NOMO-1 treated with dmso at 0.1 percent for 144 hours (cell line): ENCODE measurements around the gene QKI.

Experiments
- DNase-seq: peaks from one replicate; lab custom pipeline; 2025; ENCODE audit not compliant: unreplicated experiment; lab: John Stamatoyannopoulos, UW

QKI gene

GRCh38 chr6:163527291-163527690 lies 112.8 kb downstream of the QKI start:
- DNase-seq = no peak

DNA sequence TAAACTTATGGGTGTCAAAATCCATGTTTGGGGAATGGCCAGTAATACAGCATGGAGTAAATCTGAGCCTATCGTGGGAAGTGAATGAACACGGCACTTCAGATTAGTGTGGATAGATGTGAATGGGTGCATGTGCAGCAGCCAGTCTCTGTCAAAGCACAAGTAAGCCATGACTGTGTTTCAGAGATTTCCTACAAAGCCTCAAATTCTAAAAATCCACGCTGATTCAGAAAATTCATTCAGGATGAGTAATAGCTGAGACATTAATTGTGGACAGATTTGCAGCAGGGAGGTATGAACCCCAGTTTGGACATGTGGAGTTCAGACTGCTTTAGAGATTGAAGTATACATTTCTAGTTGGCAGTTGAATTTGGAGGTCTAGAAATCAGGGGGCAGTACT lies 115.1 kb downstream of the QKI start:
- DNase-seq = no peak

GRCh38 chr6:163530406-163530805 lies 115.9 kb downstream of the QKI start:
- DNase-seq = no peak

- DNase-seq = no peak
These were observed 116.6 kb downstream of the QKI start for GRCh38 chr6:163531122-163531521.

DNA sequence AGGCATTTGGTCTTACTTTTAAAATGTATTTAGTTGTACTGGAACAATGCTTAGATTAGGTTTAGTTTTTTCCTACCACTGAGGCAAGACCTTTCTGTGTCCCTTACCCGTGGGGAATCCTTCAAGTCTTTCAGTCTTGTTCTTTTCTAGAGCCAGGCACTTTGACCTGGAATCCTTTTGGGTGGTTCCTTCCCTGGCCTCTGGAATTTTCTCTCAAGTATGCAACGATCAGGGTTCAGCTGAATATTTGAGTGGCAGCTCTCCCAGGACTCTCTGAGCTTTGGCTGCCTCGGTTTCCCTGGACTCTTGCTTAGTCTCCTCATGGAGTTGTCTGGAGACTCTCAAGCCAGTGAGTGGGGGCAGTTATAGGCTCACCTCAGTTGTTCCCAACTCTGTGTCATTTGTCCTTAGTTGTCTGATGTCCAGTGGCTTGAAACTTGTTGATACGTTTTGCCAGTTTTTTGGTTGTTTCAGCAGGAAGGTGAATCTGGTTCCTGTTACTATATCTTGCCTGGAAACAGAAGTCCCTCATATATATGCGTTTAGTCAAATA lies 118.1 kb downstream of the QKI start:
- no peak for DNase-seq

DNA sequence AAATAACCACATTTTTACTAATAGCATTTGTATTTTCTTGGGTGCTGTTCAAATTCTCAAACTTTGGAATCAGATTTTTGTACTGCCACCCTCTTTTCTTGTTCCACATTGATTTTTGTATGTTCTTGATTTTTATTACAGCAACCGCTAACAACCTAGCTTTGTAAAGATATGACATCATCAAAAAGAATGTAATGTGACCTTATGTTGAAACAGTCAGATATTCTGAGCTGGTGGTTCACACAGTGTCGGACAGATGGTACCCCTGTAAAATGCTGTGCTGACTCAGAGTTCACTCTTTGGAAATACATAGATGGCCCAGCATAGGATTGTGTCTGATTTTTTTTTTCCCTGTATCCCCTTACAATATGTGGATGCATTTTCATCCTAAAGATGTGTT lies 118.9 kb downstream of the QKI start:
- no peak for DNase-seq

DNA sequence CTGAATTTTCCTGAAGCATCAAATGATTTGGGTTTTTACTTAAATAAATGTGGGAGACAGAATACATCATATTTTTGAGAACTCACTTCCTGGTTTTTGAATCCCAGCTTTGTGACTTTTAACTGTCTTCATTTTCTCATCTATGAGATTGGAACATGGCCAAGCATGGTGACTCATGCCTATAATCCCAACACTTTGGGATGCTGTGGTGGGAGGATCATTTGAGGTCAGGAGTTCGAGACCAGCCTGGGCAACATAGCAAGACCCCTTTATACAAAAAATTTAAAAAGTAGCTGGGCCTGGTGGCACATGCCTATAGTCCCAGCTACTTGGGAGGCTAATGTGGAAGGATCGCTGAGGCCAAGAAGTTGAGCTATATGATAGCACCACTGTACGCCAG lies 122.3 kb downstream of the QKI start:
- no peak for DNase-seq

GRCh38 chr6:163538331-163538730 lies 123.8 kb downstream of the QKI start:
- no peak for DNase-seq

DNA sequence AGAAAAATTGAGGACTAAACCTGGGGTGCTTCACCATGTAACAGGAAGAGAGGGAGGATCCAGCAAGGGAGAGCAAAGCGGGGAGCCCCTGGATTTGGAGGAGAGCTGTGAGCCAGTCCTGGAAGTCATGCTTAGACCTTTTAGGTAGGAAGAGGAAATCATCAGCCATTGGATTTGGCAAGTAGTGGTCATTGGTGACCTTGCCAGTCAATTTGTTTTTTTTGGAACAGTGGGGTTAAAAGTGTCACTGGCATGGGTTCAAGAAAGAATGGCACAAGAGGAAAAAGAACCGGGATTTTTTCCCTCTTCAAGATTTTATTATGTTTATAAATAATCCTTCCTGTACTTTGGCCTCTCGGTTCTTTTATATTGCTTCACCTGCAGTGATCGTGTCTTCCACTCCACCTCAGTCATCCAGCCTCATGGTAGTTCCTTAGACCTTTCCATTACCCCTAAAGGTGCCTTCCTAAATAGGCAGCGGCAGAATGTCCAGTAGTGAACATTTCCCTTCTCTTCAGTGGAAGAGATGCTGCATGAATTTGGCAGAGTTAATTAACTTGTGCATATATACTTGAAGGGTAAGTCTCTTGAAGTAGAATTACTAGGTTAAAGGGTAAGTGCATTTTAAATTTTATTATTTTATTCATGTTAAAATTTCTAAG lies 124.7 kb downstream of the QKI start:
- no peak for DNase-seq

- DNase-seq = no peak
These were observed 128.8 kb downstream of the QKI start for GRCh38 chr6:163543321-163543720.

DNA sequence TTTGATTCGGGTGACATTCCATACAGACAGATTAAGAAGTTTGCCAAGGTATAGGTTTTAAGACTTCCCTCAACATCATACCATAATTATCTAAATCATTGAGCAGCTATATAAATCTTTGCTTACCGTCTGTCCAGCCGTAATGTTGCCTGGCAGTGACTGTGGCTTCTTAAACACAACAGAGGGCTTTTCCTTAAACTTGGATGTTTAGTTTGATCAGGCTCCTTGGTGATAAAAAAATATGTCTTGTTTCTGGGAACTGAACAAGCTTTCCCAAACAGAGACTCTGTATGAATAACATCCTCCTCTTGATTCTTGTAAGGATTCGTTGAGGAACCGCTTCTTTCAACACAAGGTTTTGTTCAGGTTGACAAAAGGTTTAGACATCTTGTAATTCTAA lies 130.9 kb downstream of the QKI start:
- no peak for DNase-seq

- DNase-seq = no peak
These were observed 132.8 kb downstream of the QKI start for GRCh38 chr6:163547287-163547686.

- no peak for DNase-seq
These were observed 134.1 kb downstream of the QKI start for GRCh38 chr6:163548624-163549023.

DNA sequence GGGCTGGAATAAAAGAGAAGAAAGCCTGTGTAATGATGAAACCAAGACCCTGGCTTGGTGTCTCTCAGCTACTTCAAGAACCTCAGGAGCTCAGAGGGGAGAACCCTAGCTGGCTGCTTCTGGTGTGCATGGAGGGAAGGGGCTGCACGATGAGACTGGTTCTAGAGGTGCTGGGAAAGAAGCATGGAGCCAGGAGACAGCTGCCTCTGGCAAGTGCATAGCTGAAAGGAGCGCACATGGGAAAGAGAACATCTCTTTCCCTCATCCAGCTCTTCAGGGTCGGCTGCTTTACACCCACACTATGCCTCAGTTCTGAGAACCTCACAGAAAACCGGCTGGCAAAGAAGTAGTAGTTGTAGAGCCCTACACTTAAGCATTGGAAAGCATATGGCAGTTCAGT lies 139.5 kb downstream of the QKI start:
- no peak for DNase-seq

GRCh38 chr6:163554663-163555062 lies 140.1 kb downstream of the QKI start:
- DNase-seq = no peak

DNA sequence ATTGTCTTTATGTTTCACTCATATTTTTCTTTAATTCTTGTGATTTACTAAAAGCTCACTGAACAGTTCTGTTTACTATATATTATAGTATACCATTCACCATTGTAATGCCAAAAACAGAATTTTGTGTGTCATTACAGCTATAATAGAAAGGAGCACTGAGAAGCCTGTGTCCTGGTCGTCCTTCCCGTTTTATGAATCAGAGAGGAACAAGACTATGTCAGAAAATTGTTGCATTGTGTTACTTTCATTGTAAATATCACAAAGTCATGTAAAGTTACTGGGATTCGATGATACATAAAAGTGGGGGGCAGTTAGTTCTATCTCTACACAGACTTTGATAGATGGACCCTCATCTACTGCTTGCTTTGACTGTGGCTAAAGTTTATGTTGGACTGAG lies 145.1 kb downstream of the QKI start:
- DNase-seq = no peak

DNA sequence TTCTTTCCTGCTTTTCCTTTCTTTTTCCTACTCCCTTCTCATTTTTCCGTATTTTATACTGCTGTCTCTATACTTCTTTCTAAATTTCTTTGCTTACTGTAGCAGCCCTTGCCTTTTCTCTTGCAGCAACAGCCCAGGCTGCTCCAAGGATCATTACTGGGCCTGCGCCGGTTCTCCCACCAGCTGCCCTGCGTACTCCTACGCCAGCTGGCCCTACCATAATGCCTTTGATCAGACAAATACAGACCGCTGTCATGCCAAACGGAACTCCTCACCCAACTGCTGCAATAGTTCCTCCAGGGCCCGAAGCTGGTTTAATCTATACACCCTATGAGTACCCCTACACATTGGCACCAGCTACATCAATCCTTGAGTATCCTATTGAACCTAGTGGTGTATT lies 148.8 kb downstream of the QKI start:
- no peak for DNase-seq

- no peak for DNase-seq
These were observed 150.0 kb downstream of the QKI start for GRCh38 chr6:163564534-163564933.

- no peak for DNase-seq
These were observed 150.6 kb downstream of the QKI start for GRCh38 chr6:163565140-163565539.

DNA sequence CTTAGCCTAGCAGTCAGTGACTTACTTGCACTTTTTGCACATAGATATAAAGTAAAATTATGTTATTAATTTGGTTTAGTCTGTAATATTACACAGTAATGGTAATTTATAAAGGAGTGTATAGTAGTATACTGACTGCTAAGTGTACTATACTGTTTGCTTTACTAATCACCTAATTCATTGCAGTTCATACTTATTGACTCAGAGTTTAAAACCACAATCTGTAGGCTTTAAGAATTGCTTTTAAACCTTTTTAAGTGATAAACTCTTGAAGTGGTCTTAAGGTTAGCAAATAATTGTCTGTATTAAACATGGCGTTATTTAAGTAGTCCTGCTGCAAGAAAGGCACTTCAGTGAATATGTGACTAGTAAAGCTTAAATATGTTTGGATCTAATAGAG lies 151.5 kb downstream of the QKI start:
- no peak for DNase-seq

DNA sequence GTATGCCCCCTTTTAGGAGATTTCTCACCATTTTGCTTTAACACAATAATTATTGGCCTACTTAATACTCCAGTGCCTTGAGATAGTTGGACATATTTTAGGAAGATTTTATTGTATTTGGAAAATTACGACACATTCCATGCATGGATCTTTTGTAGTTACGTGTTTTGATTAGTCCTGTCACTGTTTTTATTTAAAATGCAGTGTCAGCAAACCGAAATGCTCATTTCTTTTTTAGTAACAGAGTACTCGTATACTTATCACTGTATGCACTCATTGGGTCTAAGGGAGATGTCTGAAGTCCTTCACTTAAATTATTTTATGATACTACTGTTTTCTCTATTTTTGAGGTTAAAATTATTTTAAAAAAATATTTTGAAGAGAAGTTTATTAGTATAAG lies 153.8 kb downstream of the QKI start:
- no peak for DNase-seq

- DNase-seq = no peak
These were observed 156.2 kb downstream of the QKI start for GRCh38 chr6:163570579-163571231.

DNA sequence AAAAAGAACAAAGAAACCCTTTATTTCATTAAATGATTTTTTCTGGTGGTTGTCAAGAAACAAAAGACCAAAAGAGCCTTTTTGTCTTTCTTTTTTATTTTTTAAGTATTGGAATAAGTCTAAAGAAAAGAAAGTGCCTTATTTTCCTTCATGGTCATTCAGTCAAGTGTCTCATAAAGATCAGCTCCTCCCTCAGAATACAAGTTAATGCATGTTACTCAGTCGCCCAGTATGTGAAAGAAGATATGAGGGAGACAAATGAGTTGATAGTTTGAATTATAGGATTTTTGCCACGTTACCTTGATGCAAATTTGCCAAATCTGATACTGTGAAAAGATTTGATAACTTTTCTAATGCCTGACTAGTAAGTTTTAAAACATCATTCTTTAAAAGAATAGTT lies 157.2 kb downstream of the QKI start:
- DNase-seq = no peak
